GM18498 (cell line): Measurements from ENCODE around the gene NAE1.

Source experiments
- ATAC-seq: cut with Tn5 transposase; IDR thresholded peaks from one replicate; pipeline ENCODE4 v1.9.1; 2021; ENCODE audit warnings: mild to moderate bottlenecking, moderate library complexity; ENCODE audit not compliant: unreplicated experiment

The NAE1 gene

DNA sequence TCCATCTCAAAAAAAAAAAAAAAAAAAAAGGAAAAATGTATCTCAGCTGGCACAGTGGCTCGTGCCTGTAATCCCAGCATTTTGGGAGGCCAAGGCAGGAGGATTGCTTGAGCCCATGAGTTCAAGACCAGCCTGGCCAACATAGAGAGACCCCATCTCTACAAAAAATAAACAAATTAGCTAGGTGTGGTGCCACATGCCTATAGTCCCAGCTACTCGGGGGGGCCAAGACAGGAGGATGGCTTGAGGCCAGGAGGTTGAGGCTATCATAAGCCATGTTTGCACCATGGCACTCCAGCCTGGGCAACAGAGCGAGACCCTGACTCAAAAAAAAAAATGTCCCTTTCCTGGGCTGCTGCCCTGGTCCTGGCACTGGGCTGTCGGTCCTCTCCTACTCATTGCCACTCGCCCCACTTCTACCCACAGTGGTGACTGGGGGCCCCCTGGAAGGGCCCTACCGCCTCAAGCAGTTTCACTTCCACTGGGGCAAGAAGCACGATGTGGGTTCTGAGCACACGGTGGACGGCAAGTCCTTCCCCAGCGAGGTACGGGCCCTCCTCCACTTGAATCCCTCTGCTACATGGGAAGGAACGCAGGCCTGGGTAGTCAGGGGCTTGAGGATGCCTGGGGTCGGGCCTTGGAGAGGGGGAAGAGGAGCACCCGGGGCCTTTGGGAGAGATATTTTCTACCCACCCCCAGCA is 19.5 kb upstream of the NAE1 start:
- ATAC-seq: no peak

DNA sequence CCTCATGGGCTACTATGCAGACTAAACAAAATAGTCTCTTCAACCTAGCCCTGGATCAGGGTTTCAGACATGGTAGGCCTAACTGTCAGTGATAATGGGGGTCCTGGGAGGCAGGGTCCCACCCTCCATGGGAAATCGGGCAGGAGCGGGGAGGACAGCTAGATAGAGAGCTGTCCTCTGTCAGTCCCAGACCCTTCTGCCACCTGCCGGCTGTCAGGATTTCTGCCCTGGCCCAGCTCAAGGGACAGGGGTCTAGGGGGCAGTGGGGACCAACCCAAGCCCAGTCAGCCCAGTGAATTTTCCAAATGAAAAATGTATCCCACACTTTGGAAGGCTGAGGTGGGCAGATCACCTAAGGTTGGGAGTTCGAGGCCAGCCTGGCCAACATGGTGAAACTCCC is 18.8 kb upstream of the NAE1 start:
- no peak for ATAC-seq

- ATAC-seq: no peak
Observed at GRCh38 chr16:66849021-66849420, 18.2 kb upstream of the NAE1 start.

- no peak for ATAC-seq
Observed at GRCh38 chr16:66848172-66848571, 17.4 kb upstream of the NAE1 start.

DNA sequence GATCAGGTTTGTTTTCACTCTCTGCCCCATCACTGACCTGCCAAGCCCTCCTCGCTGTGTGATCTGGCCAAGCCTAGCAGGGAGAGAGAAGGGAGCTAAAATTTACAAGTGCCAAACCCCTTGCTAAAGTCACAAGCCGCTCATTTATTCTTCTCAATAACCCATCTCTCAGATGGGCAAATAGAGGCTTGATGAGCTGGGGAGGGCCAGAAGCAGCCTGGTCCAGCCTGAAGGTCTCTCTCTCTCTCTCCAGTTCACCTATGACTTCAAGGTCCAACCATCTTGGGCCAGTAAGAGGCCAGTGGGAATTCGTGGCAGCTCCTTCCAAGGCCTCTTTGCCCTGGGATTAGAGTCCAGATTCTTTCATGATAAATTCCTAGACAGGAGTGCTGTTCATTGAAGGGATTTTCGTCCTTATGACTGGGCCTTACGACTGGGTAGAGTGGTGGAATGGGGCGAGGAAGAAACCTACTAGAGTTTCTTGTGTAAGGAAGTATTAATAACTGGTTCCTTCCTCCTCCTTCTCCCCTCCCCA is 16.8 kb upstream of the NAE1 start:
- no peak for ATAC-seq

GRCh38 chr16:66846831-66847230 is 16.1 kb upstream of the NAE1 start:
- ATAC-seq: no peak

DNA sequence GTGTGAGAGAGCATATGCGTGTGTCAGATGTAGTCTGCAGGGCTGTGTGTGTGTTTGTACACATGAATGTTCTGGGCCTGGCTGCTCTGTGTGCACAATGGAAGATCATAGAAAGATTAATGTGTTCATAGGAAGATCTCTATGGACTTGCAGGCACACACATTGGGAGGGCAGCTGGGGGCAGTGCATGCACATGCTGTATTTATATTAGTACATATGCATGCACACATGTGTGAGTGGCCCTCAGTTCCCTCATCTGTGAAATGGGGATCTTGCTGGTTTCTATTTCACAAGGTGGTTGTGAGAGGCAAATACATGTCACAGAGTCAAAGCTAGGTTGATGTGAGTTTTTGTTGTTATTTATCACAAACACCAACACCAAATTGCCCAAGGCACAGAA is 15.5 kb upstream of the NAE1 start:
- ATAC-seq: no peak

DNA sequence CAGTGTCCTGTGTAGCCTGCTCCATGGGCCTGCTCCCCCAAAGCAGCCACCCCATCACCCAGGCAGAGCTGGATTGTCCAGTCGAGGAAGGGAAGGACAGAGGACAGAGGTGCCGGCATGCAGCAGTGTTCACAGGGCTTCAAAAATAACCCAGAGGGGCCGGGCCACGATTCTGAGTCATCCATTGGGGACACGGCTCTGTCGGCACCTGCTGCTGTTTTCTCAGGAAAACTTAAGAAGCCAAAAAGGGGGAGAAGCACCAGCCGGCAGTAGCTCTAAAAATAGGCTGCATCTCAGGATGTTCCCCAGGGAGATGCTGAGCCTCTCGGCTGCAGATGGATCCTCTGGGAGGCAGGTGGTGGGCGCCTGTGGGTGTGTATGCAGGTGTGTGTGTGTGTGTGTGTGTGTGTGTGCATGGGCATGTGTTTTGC is 15.0 kb upstream of the NAE1 start:
- no peak for ATAC-seq

GRCh38 chr16:66845080-66845410 is 14.3 kb upstream of the NAE1 start:
- no peak for ATAC-seq

DNA sequence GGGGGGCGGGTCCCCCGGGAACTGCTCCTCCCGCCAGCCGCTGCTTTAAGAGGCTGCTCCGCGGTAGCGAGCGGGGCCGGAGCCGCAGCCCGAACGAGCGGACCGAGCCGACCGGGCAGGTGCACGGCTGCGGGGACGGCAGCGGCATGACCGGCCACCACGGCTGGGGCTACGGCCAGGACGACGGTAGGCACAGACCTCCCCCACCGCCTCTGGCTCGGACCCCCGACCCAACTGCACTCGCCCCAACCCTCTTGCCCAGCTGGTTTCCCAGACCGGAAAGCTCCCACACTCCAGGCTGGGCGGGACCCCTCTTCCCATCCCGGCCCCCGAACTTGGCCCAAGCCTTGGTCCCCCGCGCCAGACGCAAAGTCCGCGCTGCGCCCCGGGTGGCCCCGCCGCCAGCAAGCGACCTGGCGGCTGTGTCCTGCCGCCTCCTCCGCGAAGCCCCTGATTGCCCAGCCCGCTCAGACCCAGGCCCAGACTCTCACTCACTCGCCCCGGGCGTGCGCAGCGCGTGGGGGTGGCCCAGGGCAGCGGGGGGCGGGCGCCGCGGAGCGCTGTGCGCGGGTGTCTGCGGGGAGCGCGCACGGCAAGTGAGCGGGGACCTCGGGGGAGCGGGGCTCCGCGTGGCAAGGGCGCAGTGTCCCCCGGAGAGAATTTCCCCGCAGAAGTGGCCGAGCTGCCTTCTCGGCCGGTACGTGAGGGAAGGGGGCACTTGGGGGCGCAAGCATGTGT is 13.7 kb upstream of the NAE1 start, which contains the start of gene CA7:
CA7 (plus strand) TSS at position 73 of the 738 bp plus-strand sequence; CDS start at position 147, 74 bp downstream.
- ATAC-seq: no peak

DNA sequence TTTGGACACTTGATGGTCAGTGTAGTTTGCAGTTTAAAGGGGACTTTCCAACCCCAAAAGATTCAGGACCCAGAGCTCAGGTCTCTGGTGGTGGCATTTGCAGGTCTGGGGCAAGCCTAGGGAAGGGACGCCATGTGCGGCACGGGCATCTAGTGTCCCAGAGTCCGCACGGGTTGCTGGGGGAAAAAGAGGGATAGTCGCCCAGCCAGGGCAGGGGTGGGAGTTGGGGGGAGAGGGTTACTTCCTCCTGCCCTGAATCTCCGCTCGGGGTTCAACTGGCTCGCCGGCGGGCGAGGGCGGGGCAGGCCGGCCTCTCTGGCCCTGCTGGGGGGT is 13.2 kb upstream of the NAE1 start:
- no peak for ATAC-seq

DNA sequence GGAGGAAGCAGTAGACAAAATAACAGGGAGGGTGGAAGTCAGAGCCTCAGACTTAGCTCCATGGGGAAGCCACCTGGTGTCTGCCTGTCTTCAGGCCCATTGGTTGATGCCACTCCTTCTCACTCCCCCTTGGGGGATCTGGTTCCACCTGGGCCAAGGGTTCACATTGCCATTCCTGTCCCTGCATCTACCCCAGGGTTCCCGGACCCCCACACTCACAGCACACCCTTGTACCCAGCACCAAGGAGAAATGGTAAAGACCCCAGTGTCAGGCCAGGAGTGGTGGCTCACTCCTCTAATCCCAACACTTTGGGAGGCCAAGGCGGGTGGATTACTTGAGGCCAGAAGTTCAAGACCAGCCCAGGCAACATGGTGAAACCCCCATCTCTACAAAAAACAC is 12.4 kb upstream of the NAE1 start:
- ATAC-seq: no peak

GRCh38 chr16:66842765-66843164 is 12.0 kb upstream of the NAE1 start:
- no peak for ATAC-seq

GRCh38 chr16:66841366-66841765 is 10.6 kb upstream of the NAE1 start:
- no peak for ATAC-seq

- ATAC-seq: no peak
Observed at GRCh38 chr16:66840883-66841282, 10.1 kb upstream of the NAE1 start.

DNA sequence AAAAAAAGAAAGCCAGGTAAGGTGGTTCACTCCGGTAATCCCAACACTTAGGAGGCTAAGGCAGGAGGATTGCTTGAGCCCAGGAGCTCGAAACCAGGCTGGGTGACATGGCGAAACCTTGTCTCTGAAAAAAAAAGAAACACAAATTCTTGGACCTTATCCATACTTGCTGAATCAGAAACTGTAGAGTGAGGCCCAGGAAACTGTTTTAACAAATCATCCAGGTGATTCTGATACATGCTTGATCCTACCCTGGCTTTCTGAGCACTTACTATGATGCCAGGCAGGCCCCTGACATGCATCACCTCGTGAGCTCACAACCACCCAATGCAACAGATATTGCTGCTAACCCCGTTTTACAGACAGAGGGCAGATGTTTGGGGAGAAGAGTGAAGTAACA is 4.0 kb upstream of the NAE1 start:
- ATAC-seq: no peak

DNA sequence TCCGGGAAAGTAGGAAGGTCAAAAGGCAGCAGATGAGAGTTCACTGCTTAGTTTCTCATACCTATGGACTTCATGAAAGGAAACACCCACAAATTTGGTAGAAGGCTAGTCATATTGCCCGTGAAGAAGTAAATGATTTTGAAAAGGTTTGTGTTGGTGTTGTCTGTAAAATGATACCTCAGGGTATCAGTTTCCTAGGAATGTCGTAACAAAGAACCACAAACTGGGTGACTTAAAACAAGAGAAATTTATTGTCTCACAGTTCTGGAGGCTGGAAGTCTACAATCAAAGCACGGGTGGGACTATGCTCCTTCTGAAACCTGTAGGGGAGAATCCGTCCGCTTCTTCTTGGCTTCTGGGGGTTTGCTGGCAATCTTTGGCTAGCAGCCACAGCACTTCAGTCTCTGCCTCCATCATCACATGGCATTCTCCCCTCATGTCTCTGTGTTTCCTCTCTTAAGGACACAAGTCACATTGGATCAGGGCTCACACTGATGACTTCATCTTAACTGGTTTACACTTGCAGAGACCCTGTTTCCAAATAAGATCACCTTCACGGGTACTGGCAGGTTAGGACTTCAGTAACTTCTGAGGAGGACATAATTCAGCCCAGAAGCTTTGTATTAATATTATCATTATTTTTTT is 2.0 kb upstream of the NAE1 start:
- ATAC-seq: no peak

DNA sequence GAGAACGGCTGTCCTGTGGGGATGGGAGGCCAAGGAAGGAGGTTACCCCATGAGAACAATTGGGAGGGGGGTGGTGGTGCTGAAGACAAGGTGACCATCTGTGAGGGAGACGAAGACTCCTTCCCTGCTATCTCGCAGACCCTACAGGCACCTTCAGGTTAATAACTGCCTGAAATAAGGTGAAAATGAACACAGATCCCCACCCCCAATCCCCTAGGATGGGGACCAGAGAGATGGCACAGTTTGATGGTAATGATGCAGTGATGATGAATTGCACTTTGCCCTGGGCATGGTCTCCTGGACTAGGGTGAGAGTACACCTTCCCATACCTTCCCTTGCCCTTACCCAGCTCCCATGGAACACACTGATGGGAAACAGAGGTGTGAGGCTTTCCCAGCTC is 1.4 kb upstream of the NAE1 start:
- no peak for ATAC-seq

DNA sequence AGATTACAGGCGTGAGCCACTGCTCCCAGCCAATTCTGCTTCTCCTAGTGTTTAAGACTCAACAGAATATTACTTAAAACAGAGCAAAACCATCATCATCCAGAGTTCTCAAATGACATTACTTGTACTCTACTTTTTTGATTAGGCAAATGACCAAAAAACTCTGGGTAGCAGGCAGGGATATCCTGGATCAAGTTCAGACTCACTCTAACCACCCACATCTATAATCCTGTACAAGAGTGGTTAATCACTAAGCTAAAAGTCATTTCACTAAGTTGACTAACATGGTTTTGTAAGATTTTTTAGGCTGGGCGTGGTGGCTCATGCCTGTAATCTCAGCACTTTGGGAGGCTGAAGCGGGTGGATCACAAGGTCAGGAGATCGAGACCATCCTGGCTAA is 6.8 kb downstream of the NAE1 start:
- no peak for ATAC-seq

DNA sequence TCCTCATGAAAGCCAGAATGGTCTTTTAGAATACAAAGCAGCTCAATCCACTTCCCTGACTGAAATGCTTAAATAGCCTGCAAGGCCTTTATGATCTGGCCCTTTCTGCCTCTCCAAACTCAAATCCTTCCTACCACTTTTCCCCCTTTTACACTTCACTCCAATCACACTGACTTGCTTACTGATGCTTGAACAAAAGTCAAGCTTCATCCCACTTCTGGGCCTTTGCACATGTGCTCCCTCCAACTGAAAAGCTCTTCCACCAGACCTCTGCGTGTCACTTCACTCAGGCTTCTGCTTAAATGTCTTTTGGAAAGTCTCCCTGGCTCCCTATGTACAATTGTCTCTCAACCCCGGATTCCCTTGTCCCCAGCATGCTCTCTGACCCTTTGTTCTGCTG is 16.0 kb downstream of the NAE1 start:
- ATAC-seq: no peak

GRCh38 chr16:66811043-66811442 is 19.7 kb downstream of the NAE1 start:
- no peak for ATAC-seq

GRCh38 chr16:66810391-66810790 is 20.4 kb downstream of the NAE1 start:
- no peak for ATAC-seq
